Daoy (cell line): ENCODE measurements around the gene RASAL1. TPM values are rescaled to one million over a fixed set of nuclear protein-coding genes. Genes with fewer than 3 reads are reported as not detected.

Experiments used
- DNase-seq: peaks from one replicate; pipeline ENCODE4 v3.0.0-alpha.2; 2015; ENCODE audit warnings: low read depth
- total RNA-seq: library from RNA; depleted of rRNA; stranded (reverse); fragments of >200 nt; shearing (Covaris generic); gene quantifications from 2 replicates; pipeline ENCODE4 v1.2.3, GENCODE V29; 2014

The RASAL1 gene
- total RNA-seq, 1 experiment from 2014 or later, result 0.06 TPM

- no peak for DNase-seq
Observed at GRCh38 chr12:113075137-113075683, 60.4 kb downstream of the RASAL1 start.

- DNase-seq, result no peak
Observed at GRCh38 chr12:113073586-113073985, 62.0 kb downstream of the RASAL1 start.

GRCh38 chr12:113072136-113072535 lies 63.4 kb downstream of the RASAL1 start:
- DNase-seq, result peak; percentile 56

GRCh38 chr12:113071135-113072112 lies 64.1 kb downstream of the RASAL1 start:
- no peak for DNase-seq

- DNase-seq, result peak; percentile 33
Observed at GRCh38 chr12:113070117-113070906, 65.2 kb downstream of the RASAL1 start.

GRCh38 chr12:113069751-113070116 lies 65.8 kb downstream of the RASAL1 start:
- DNase-seq, result no peak

GRCh38 chr12:113069149-113069548 lies 66.4 kb downstream of the RASAL1 start:
- peak; percentile 41 for DNase-seq

- DNase-seq, result no peak
Observed at GRCh38 chr12:113067987-113068935, 67.3 kb downstream of the RASAL1 start.

- DNase-seq, result no peak
Observed at GRCh38 chr12:113066813-113067400, 68.7 kb downstream of the RASAL1 start.

- DNase-seq, result peak; percentile 32
Observed at GRCh38 chr12:113065126-113066007, 70.2 kb downstream of the RASAL1 start.

- no peak for DNase-seq
Observed at GRCh38 chr12:113064395-113065125, 71.0 kb downstream of the RASAL1 start.

GRCh38 chr12:113063396-113064350 lies 71.9 kb downstream of the RASAL1 start:
- DNase-seq, result no peak

- no peak for DNase-seq
Observed at GRCh38 chr12:113062502-113063395, 72.8 kb downstream of the RASAL1 start.

GRCh38 chr12:113061061-113061694 lies 74.4 kb downstream of the RASAL1 start:
- no peak for DNase-seq

GRCh38 chr12:113060336-113060960 lies 75.1 kb downstream of the RASAL1 start:
- DNase-seq, result no peak

- no peak for DNase-seq
Observed at GRCh38 chr12:113059071-113059595, 76.4 kb downstream of the RASAL1 start.
